ENCODE results near the gene ITGB4. TPM values are rescaled to one million over a fixed set of nuclear protein-coding genes. Genes with fewer than 3 reads are reported as not detected.

The ITGB4 gene
- total RNA-seq, 1 experiment from 2014 or later, result 0.19 TPM

GRCh38 chr17:75693500-75694481 is 27.5 kb upstream of the ITGB4 start:
- Histone ChIP-seq H3K27me3 (ENCODE audit: low read length) (no peaks in the 10 kb centered on the region), H3K4me2 (ENCODE audit: low read depth, low read length, poor library complexity, severe bottlenecking) (no peak overlapping the region), H3K79me2 (ENCODE audit: low read length) (peaks cover 44% of the 10 kb centered on the region), H3K4me1 (ENCODE audit: low read length) (no peaks in the 10 kb centered on the region; the same call in 1 of the 2 replicates), H3K9ac (ENCODE audit: low read length) (no peak overlapping the region), H3K36me3 (ENCODE audit: insufficient read depth, low read length) (peaks cover 2% of the 10 kb centered on the region; the same call in 1 of the 2 replicates), H3K9me2 (replicated peaks; ENCODE audit: insufficient read depth, low read length) (no peaks in the 10 kb centered on the region), H3K9me3 (ENCODE audit: low read length) (no peaks in the 10 kb centered on the region), H3K27ac (ENCODE audit: low read length) (no peak overlapping the region), H4K20me1 (ENCODE audit: insufficient read depth, low read depth, low read length) (peaks cover 8% of the 10 kb centered on the region; the same call in 1 of the 2 replicates), H2AFZ (ENCODE audit: low read length) (no peak overlapping the region), H3K4me3 (ENCODE audit: low read length) (no peak overlapping the region)
- no peak for DNase-seq

- Histone ChIP-seq H3K9ac (ENCODE audit: low read length) (no peak overlapping the region), H3K79me2 (ENCODE audit: low read length) (peaks cover 36% of the 10 kb centered on the region), H3K4me3 (ENCODE audit: low read length) (no peak overlapping the region), H3K4me1 (ENCODE audit: low read length) (no peaks in the 10 kb centered on the region), H3K36me3 (ENCODE audit: insufficient read depth, low read length) (peaks cover 2% of the 10 kb centered on the region; the same call in 1 of the 2 replicates), H3K9me2 (replicated peaks; ENCODE audit: insufficient read depth, low read length) (no peaks in the 10 kb centered on the region), H3K27ac (ENCODE audit: low read length) (no peak overlapping the region), H3K27me3 (ENCODE audit: low read length) (no peaks in the 10 kb centered on the region), H2AFZ (ENCODE audit: low read length) (no peak overlapping the region), H3K9me3 (ENCODE audit: low read length) (no peaks in the 10 kb centered on the region), H4K20me1 (ENCODE audit: insufficient read depth, low read depth, low read length) (peaks cover 7% of the 10 kb centered on the region; the same call in 1 of the 2 replicates), H3K4me2 (ENCODE audit: low read depth, low read length, poor library complexity, severe bottlenecking) (no peak overlapping the region)
- DNase-seq, result no peak
Observed at GRCh38 chr17:75694536-75694935, 26.7 kb upstream of the ITGB4 start.

GRCh38 chr17:75695141-75695829 is 26.0 kb upstream of the ITGB4 start:
- Histone ChIP-seq H3K9ac (ENCODE audit: low read length) (no peak overlapping the region), H2AFZ (ENCODE audit: low read length) (no peak overlapping the region), H3K36me3 (ENCODE audit: insufficient read depth, low read length) (peaks cover 3% of the 10 kb centered on the region)

GRCh38 chr17:75695830-75696271 is 25.4 kb upstream of the ITGB4 start:
- Histone ChIP-seq H3K9me3 (ENCODE audit: low read length) (no peaks in the 10 kb centered on the region), H4K20me1 (ENCODE audit: insufficient read depth, low read depth, low read length) (peaks cover 4% of the 10 kb centered on the region; the same call in 1 of the 2 replicates), H3K79me2 (ENCODE audit: low read length) (peaks cover 28% of the 10 kb centered on the region), H3K4me2 (ENCODE audit: low read depth, low read length, poor library complexity, severe bottlenecking) (no peak overlapping the region), H3K4me1 (ENCODE audit: low read length) (no peaks in the 10 kb centered on the region), H3K9ac (ENCODE audit: low read length) (no peak overlapping the region), H3K27me3 (ENCODE audit: low read length) (no peaks in the 10 kb centered on the region), H3K4me3 (ENCODE audit: low read length) (no peak overlapping the region), H3K9me2 (replicated peaks; ENCODE audit: insufficient read depth, low read length) (no peaks in the 10 kb centered on the region), H3K36me3 (ENCODE audit: insufficient read depth, low read length) (peaks cover 8% of the 10 kb centered on the region), H2AFZ (ENCODE audit: low read length) (no peak overlapping the region), H3K27ac (ENCODE audit: low read length) (no peak overlapping the region)
- no peak for DNase-seq

More at GRCh38 chr17:75695141-75695829, 26.0 kb upstream of the ITGB4 start:
- H3K4me2 ChIP-seq (ENCODE audit: low read depth, low read length, poor library complexity, severe bottlenecking), result no peak overlapping the region
- no peaks in the 10 kb centered on the region for H3K27me3 ChIP-seq (ENCODE audit: low read length)
- no peaks in the 10 kb centered on the region for H3K9me2 ChIP-seq (replicated peaks; ENCODE audit: insufficient read depth, low read length)
- H3K4me1 ChIP-seq (ENCODE audit: low read length), result no peaks in the 10 kb centered on the region
- H3K9me3 ChIP-seq (ENCODE audit: low read length), result no peaks in the 10 kb centered on the region
- H3K4me3 ChIP-seq (ENCODE audit: low read length), result no peak overlapping the region
- no peak for DNase-seq
- no peak overlapping the region for H3K27ac ChIP-seq (ENCODE audit: low read length)
- peaks cover 33% of the 10 kb centered on the region for H3K79me2 ChIP-seq (ENCODE audit: low read length)
- peaks cover 7% of the 10 kb centered on the region; the same call in 1 of the 2 replicates for H4K20me1 ChIP-seq (ENCODE audit: insufficient read depth, low read depth, low read length)

- Histone ChIP-seq H3K36me3 (ENCODE audit: insufficient read depth, low read length) (peaks cover 8% of the 10 kb centered on the region), H3K27me3 (ENCODE audit: low read length) (no peaks in the 10 kb centered on the region), H3K4me2 (ENCODE audit: low read depth, low read length, poor library complexity, severe bottlenecking) (no peak overlapping the region), H3K4me1 (ENCODE audit: low read length) (no peaks in the 10 kb centered on the region), H3K9me2 (replicated peaks; ENCODE audit: insufficient read depth, low read length) (no peaks in the 10 kb centered on the region), H3K79me2 (ENCODE audit: low read length) (peaks cover 10% of the 10 kb centered on the region; the same call in 1 of the 2 replicates), H3K4me3 (ENCODE audit: low read length) (no peak overlapping the region), H3K9ac (ENCODE audit: low read length) (no peak overlapping the region), H3K9me3 (ENCODE audit: low read length) (no peaks in the 10 kb centered on the region), H3K27ac (ENCODE audit: low read length) (no peak overlapping the region), H4K20me1 (ENCODE audit: insufficient read depth, low read depth, low read length) (no peaks in the 10 kb centered on the region), H2AFZ (ENCODE audit: low read length) (no peak overlapping the region)
- DNase-seq, result no peak
Observed at GRCh38 chr17:75697651-75698291, 23.5 kb upstream of the ITGB4 start.

- Histone ChIP-seq H2AFZ (ENCODE audit: low read length) (no peak overlapping the region), H3K9me2 (replicated peaks; ENCODE audit: insufficient read depth, low read length) (no peaks in the 10 kb centered on the region), H3K9ac (ENCODE audit: low read length) (no peak overlapping the region), H3K4me1 (ENCODE audit: low read length) (no peaks in the 10 kb centered on the region), H3K79me2 (ENCODE audit: low read length) (peaks cover 8% of the 10 kb centered on the region; the same call in 1 of the 2 replicates), H3K36me3 (ENCODE audit: insufficient read depth, low read length) (peaks cover 8% of the 10 kb centered on the region), H3K27me3 (ENCODE audit: low read length) (no peaks in the 10 kb centered on the region), H3K4me2 (ENCODE audit: low read depth, low read length, poor library complexity, severe bottlenecking) (no peak overlapping the region), H3K27ac (ENCODE audit: low read length) (no peak overlapping the region), H3K4me3 (ENCODE audit: low read length) (no peak overlapping the region), H3K9me3 (ENCODE audit: low read length) (no peaks in the 10 kb centered on the region), H4K20me1 (ENCODE audit: insufficient read depth, low read depth, low read length) (no peaks in the 10 kb centered on the region)
- DNase-seq, result no peak
Observed at GRCh38 chr17:75698659-75699058, 22.6 kb upstream of the ITGB4 start.

- Histone ChIP-seq H3K9me3 (ENCODE audit: low read length) (no peaks in the 10 kb centered on the region), H3K36me3 (ENCODE audit: insufficient read depth, low read length) (peaks cover 6% of the 10 kb centered on the region), H3K27me3 (ENCODE audit: low read length) (no peaks in the 10 kb centered on the region), H3K4me2 (ENCODE audit: low read depth, low read length, poor library complexity, severe bottlenecking) (no peak overlapping the region), H3K79me2 (ENCODE audit: low read length) (0 out of 2 replicates have a peak, but pooled peaks cover 4% of the 10 kb centered on the region), H3K4me1 (ENCODE audit: low read length) (no peaks in the 10 kb centered on the region), H3K9ac (ENCODE audit: low read length) (no peak overlapping the region), H3K9me2 (replicated peaks; ENCODE audit: insufficient read depth, low read length) (no peaks in the 10 kb centered on the region), H4K20me1 (ENCODE audit: insufficient read depth, low read depth, low read length) (no peaks in the 10 kb centered on the region), H3K4me3 (ENCODE audit: low read length) (no peak overlapping the region), H3K27ac (ENCODE audit: low read length) (no peak overlapping the region), H2AFZ (ENCODE audit: low read length) (no peak overlapping the region)
- no peak for DNase-seq
Observed at GRCh38 chr17:75701288-75701687, 20.0 kb upstream of the ITGB4 start.

All from Karpas-422 (cell line).